HEK293 (cell line): ENCODE data around the gene RPL36AL.

Experiments used
- MZF1 ChIP-seq: fragments of 450-650 bp; formaldehyde crosslinking; IDR thresholded peaks from 2 replicates; pipeline ENCODE4 v1.5.1; 2017; ENCODE audit warnings: missing biosample characterization, missing genetic modification characterization, borderline replicate concordance
- PRDM10 ChIP-seq: fragments of 450-650 bp; formaldehyde crosslinking; IDR thresholded peaks from 2 replicates; pipeline ENCODE4 v1.5.1; 2016; ENCODE audit warnings: missing biosample characterization, missing genetic modification characterization
- REPIN1 ChIP-seq: fragments of 450-650 bp; formaldehyde crosslinking; IDR thresholded peaks from 2 replicates; pipeline ENCODE4 v1.5.1; 2017; ENCODE audit warnings: missing biosample characterization, missing genetic modification characterization, low read depth
- SCRT2 ChIP-seq: fragments of 450-650 bp; formaldehyde crosslinking; IDR thresholded peaks from 2 replicates; pipeline ENCODE4 v1.5.1; 2016; ENCODE audit warnings: missing biosample characterization, missing genetic modification characterization
- YY1 ChIP-seq: fragments of 450-650 bp; formaldehyde crosslinking; IDR thresholded peaks from 2 replicates; pipeline ENCODE4 v1.5.1; 2018; ENCODE audit warnings: missing biosample characterization, missing genetic modification characterization
- ZBTB1 ChIP-seq: fragments of 450-650 bp; formaldehyde crosslinking; IDR thresholded peaks from 2 replicates; pipeline ENCODE4 v1.5.1; 2016; ENCODE audit warnings: missing biosample characterization, missing genetic modification characterization
- ZBTB21 ChIP-seq: fragments of 450-650 bp; formaldehyde crosslinking; IDR thresholded peaks from 2 replicates; pipeline ENCODE4 v1.5.1; 2017; ENCODE audit warnings: missing biosample characterization, missing genetic modification characterization
- ZBTB8A ChIP-seq: fragments of 450-650 bp; formaldehyde crosslinking; IDR thresholded peaks from 2 replicates; pipeline ENCODE4 v1.5.1; 2016; ENCODE audit warnings: missing biosample characterization, missing genetic modification characterization
- ZFP3 ChIP-seq: fragments of 450-650 bp; formaldehyde crosslinking; IDR thresholded peaks from 2 replicates; pipeline ENCODE4 v1.5.1; 2016; ENCODE audit warnings: low read depth, missing biosample characterization, missing genetic modification characterization
- ZNF155 ChIP-seq: fragments of 450-650 bp; formaldehyde crosslinking; IDR thresholded peaks from 2 replicates; pipeline ENCODE4 v1.5.1; 2016; ENCODE audit warnings: missing biosample characterization, missing genetic modification characterization
- ZNF174 ChIP-seq: fragments of 450-650 bp; formaldehyde crosslinking; IDR thresholded peaks from 2 replicates; pipeline ENCODE4 v1.5.0; 2017; ENCODE audit warnings: missing biosample characterization, mild to moderate bottlenecking, missing genetic modification characterization
- ZNF354C ChIP-seq: fragments of 450-650 bp; formaldehyde crosslinking; IDR thresholded peaks from 2 replicates; pipeline ENCODE4 v1.5.1; 2016; ENCODE audit warnings: missing biosample characterization, missing genetic modification characterization, low read depth, borderline replicate concordance
- ZNF488 ChIP-seq: fragments of 450-650 bp; formaldehyde crosslinking; IDR thresholded peaks from 2 replicates; pipeline ENCODE4 v1.5.1; 2016; ENCODE audit warnings: missing biosample characterization, missing genetic modification characterization
- ZNF521 ChIP-seq: fragments of 450-650 bp; formaldehyde crosslinking; IDR thresholded peaks from 2 replicates; pipeline ENCODE4 v1.5.1; 2017; ENCODE audit warnings: missing biosample characterization, mild to moderate bottlenecking, missing genetic modification characterization
- ZNF530 ChIP-seq: fragments of 450-650 bp; formaldehyde crosslinking; IDR thresholded peaks from 2 replicates; pipeline ENCODE4 v1.5.1; 2016; ENCODE audit warnings: low read depth, missing biosample characterization, missing genetic modification characterization
- ZNF548 ChIP-seq: fragments of 450-650 bp; formaldehyde crosslinking; IDR thresholded peaks from 2 replicates; pipeline ENCODE4 v1.5.1; 2016; ENCODE audit warnings: missing biosample characterization, missing genetic modification characterization
- ZNF571 ChIP-seq: fragments of 450-650 bp; formaldehyde crosslinking; IDR thresholded peaks from 2 replicates; pipeline ENCODE4 v1.5.0; 2017; ENCODE audit warnings: missing biosample characterization, missing genetic modification characterization
- ZNF610 ChIP-seq: fragments of 450-650 bp; formaldehyde crosslinking; IDR thresholded peaks from 2 replicates; pipeline ENCODE4 v1.5.1; 2016; ENCODE audit warnings: missing biosample characterization, missing genetic modification characterization, borderline replicate concordance
- ZNF626 ChIP-seq: fragments of 450-650 bp; sonication (Bioruptor Pico); formaldehyde crosslinking; IDR thresholded peaks from 2 replicates; pipeline ENCODE4 v1.5.1; 2018; ENCODE audit warnings: missing biosample characterization, missing genetic modification characterization, inconsistent platforms
- ZNF664 ChIP-seq: fragments of 450-650 bp; formaldehyde crosslinking; IDR thresholded peaks from 2 replicates; pipeline ENCODE4 v1.5.1; 2016; ENCODE audit warnings: missing biosample characterization, missing genetic modification characterization
- ZSCAN4 ChIP-seq: fragments of 450-650 bp; formaldehyde crosslinking; IDR thresholded peaks from 2 replicates; pipeline ENCODE4 v1.5.1; 2017; ENCODE audit warnings: missing biosample characterization, missing genetic modification characterization
- ZXDB ChIP-seq: fragments of 450-650 bp; formaldehyde crosslinking; IDR thresholded peaks from 2 replicates; pipeline ENCODE4 v1.5.1; 2016; ENCODE audit warnings: missing biosample characterization, missing genetic modification characterization
- TF ChIP-seq, protein P1 (sequence below): fragments of 450-650 bp; formaldehyde crosslinking; IDR thresholded peaks from 2 replicates; pipeline ENCODE4 v1.5.0; 2017; ENCODE audit warnings: missing biosample characterization, missing genetic modification characterization, borderline replicate concordance
- TF ChIP-seq, protein P2 (sequence below): fragments of 450-650 bp; formaldehyde crosslinking; IDR thresholded peaks from 2 replicates; pipeline ENCODE4 v1.5.1; 2016; ENCODE audit warnings: missing biosample characterization, missing genetic modification characterization
- TF ChIP-seq, protein P3 (sequence below): fragments of 450-650 bp; formaldehyde crosslinking; IDR thresholded peaks from 2 replicates; pipeline ENCODE4 v1.5.1; 2016; ENCODE audit warnings: missing biosample characterization, missing genetic modification characterization

RPL36AL gene

DNA sequence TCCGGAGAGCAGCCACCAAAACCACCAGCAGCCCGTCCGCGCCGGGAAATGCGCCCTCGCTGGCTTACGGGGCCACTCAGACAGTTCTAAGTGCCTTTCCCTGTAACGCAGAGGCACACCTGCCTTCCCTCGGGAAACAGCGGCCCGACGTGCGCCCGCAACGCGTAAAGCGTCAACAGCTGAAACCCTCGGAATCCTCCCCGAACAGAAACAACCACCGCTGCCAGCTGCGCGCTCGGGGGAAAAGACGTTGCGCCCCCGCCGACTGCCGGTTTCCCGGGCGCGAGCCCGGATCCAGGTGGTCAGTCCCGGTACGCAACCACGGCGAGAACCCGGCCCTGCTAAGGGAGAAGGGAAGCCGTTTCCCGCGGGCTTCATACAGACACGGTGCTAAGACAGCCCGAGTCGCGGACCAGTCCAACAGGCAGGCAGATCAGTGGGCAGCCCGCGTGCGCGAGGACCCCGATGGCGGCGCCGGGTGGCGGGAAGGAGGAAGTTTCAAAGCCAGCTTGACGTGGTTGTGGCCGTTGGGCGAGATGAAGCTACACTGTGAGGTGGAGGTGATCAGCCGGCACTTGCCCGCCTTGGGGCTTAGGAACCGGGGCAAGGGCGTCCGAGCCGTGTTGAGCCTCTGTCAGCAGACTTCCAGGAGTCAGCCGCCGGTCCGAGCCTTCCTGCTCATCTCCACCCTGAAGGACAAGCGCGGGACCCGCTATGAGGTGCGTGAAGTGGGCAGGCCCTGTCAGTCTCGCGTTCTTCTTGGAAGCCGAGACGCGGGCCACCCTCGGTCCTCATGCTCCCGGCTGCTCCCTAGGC, 21.7 kb downstream of the RPL36AL start, which contains the start of gene LRR1 (continued):
- TF ChIP-seq, protein P1, sequence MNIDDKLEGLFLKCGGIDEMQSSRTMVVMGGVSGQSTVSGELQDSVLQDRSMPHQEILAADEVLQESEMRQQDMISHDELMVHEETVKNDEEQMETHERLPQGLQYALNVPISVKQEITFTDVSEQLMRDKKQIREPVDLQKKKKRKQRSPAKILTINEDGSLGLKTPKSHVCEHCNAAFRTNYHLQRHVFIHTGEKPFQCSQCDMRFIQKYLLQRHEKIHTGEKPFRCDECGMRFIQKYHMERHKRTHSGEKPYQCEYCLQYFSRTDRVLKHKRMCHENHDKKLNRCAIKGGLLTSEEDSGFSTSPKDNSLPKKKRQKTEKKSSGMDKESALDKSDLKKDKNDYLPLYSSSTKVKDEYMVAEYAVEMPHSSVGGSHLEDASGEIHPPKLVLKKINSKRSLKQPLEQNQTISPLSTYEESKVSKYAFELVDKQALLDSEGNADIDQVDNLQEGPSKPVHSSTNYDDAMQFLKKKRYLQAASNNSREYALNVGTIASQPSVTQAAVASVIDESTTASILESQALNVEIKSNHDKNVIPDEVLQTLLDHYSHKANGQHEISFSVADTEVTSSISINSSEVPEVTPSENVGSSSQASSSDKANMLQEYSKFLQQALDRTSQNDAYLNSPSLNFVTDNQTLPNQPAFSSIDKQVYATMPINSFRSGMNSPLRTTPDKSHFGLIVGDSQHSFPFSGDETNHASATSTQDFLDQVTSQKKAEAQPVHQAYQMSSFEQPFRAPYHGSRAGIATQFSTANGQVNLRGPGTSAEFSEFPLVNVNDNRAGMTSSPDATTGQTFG (tag by site-specific recombination): no peak
- TF ChIP-seq ZNF548 (no peak), ZXDB (tag by site-specific recombination) (peak; percentile 72), ZSCAN4 (peak; percentile 13; the same call in 1 of the 2 replicates), SCRT2 (tag by site-specific recombination) (peak; percentile 80), REPIN1 (tag by site-specific recombination) (0 out of 2 replicates have a peak, but pooled peaks have one; percentile 15), PRDM10 (peak; percentile 61), ZFP3 (tag by site-specific recombination) (no peak), ZNF155 (tag by site-specific recombination) (no peak), ZBTB8A (tag by site-specific recombination) (peak; percentile 57), ZNF521 (no peak), ZNF626 (tag by site-specific recombination) (no peak), ZBTB21 (tag by site-specific recombination) (peak; percentile 51; the same call in 1 of the 2 replicates), ZNF571 (tag by site-specific recombination) (no peak), YY1 (tag by site-specific recombination) (peak; percentile 90), ZBTB1 (tag by site-specific recombination) (no peak), ZNF488 (tag by site-specific recombination) (no peak), MZF1 (tag by site-specific recombination) (no peak), ZNF610 (tag by site-specific recombination) (no peak), ZNF354C (no peak), ZNF530 (tag by site-specific recombination) (no peak), ZNF174 (tag by site-specific recombination) (no peak), ZNF664 (no peak)
- TF ChIP-seq, protein P2, sequence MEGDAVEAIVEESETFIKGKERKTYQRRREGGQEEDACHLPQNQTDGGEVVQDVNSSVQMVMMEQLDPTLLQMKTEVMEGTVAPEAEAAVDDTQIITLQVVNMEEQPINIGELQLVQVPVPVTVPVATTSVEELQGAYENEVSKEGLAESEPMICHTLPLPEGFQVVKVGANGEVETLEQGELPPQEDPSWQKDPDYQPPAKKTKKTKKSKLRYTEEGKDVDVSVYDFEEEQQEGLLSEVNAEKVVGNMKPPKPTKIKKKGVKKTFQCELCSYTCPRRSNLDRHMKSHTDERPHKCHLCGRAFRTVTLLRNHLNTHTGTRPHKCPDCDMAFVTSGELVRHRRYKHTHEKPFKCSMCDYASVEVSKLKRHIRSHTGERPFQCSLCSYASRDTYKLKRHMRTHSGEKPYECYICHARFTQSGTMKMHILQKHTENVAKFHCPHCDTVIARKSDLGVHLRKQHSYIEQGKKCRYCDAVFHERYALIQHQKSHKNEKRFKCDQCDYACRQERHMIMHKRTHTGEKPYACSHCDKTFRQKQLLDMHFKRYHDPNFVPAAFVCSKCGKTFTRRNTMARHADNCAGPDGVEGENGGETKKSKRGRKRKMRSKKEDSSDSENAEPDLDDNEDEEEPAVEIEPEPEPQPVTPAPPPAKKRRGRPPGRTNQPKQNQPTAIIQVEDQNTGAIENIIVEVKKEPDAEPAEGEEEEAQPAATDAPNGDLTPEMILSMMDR (tag by site-specific recombination): peak; percentile 5; the same call in 1 of the 2 replicates
- TF ChIP-seq, protein P3, sequence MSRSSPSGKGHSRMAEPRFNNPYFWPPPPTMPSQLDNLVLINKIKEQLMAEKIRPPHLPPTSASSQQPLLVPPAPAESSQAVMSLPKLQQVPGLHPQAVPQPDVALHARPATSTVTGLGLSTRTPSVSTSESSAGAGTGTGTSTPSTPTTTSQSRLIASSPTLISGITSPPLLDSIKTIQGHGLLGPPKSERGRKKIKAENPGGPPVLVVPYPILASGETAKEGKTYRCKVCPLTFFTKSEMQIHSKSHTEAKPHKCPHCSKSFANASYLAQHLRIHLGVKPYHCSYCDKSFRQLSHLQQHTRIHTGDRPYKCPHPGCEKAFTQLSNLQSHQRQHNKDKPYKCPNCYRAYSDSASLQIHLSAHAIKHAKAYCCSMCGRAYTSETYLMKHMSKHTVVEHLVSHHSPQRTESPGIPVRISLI (tag by site-specific recombination): no peak
